Loucy (cell line): ENCODE measurements around the gene CENPO.

ENCODE experiments used
- H2AFZ ChIP-seq: fragments of 200-600 bp; sonication (generic); 2 replicates; pipeline ENCODE4 v1.6.0; 2016; ENCODE audit warnings: antibody characterized with exemption, mild to moderate bottlenecking, low read length, moderate library complexity
- H3F3A ChIP-seq: fragments of 200-600 bp; 2 replicates; pipeline ENCODE4 v1.6.0; 2016; ENCODE audit warnings: antibody characterized with exemption, low read depth, mild to moderate bottlenecking
- H3K27me3 ChIP-seq: fragments of 200-600 bp; sonication (generic); 2 replicates; pipeline ENCODE4 v1.6.1; 2014; ENCODE audit warnings: low read length, mild to moderate bottlenecking; ENCODE audit not compliant: insufficient read depth, poor library complexity, severe bottlenecking
- H3K36me3 ChIP-seq: fragments of 200-600 bp; sonication (generic); 2 replicates; pipeline ENCODE4 v1.6.1; 2016; ENCODE audit warnings: low read length; ENCODE audit not compliant: insufficient read depth
- H3K4me1 ChIP-seq: fragments of 200-600 bp; sonication (generic); 2 replicates; pipeline ENCODE4 v1.5.1; 2014; ENCODE audit warnings: low read length, mild to moderate bottlenecking; ENCODE audit not compliant: insufficient read depth, poor library complexity, severe bottlenecking
- H3K4me2 ChIP-seq: fragments of 200-600 bp; sonication (generic); 2 replicates; pipeline ENCODE4 v1.6.0; 2014; ENCODE audit warnings: antibody characterized with exemption, low read length, low read depth, mild to moderate bottlenecking; ENCODE audit not compliant: poor library complexity, severe bottlenecking
- H3K4me3 ChIP-seq: fragments of 200-600 bp; sonication (generic); 2 replicates; pipeline ENCODE4 v1.5.1; 2014; ENCODE audit warnings: low read length, mild to moderate bottlenecking, mixed read lengths; ENCODE audit not compliant: poor library complexity, severe bottlenecking
- H3K79me2 ChIP-seq: fragments of 200-600 bp; sonication (generic); 2 replicates; pipeline ENCODE4 v1.6.1; 2014; ENCODE audit warnings: low read length; ENCODE audit not compliant: insufficient read depth
- H3K9ac ChIP-seq: fragments of 200-600 bp; sonication (generic); 2 replicates; pipeline ENCODE4 v1.6.0; 2014; ENCODE audit warnings: mild to moderate bottlenecking, low read depth, low read length, moderate library complexity; ENCODE audit not compliant: poor library complexity, severe bottlenecking
- H3K9me2 ChIP-seq: fragments of 200-600 bp; sonication (generic); replicated peaks from 2 replicates; pipeline ENCODE4 v1.6.1; 2016; ENCODE audit warnings: low read depth, low read length, mixed read lengths
- H3K9me3 ChIP-seq: fragments of 200-600 bp; sonication (generic); 2 replicates; pipeline ENCODE4 v1.6.1; 2014; ENCODE audit warnings: mild to moderate bottlenecking, antibody characterized with exemption, low read length, low read depth; ENCODE audit not compliant: insufficient read depth
- H4K20me1 ChIP-seq: fragments of 200-600 bp; sonication (generic); 2 replicates; pipeline ENCODE4 v1.6.0; 2014; ENCODE audit warnings: antibody characterized with exemption, low read length, mild to moderate bottlenecking; ENCODE audit not compliant: insufficient read depth, poor library complexity, severe bottlenecking
- EZH2phosphoT487 ChIP-seq: fragments of 200-600 bp; IDR thresholded peaks from 2 replicates; pipeline ENCODE4 v1.6.1; 2018; ENCODE audit warnings: antibody characterized with exemption, mild to moderate bottlenecking, moderate library complexity, borderline replicate concordance
- TF ChIP-seq, protein P1 (sequence below): fragments of 200-600 bp; sonication (generic); conservative IDR thresholded peaks from 2 replicates; pipeline ENCODE4 v1.5.1; 2014; ENCODE audit warnings: mild to moderate bottlenecking, antibody characterized with exemption, low read length

CENPO gene

GRCh38 chr2:24836206-24836605 lies 43.0 kb downstream of the CENPO start:
- TF ChIP-seq, protein P1, sequence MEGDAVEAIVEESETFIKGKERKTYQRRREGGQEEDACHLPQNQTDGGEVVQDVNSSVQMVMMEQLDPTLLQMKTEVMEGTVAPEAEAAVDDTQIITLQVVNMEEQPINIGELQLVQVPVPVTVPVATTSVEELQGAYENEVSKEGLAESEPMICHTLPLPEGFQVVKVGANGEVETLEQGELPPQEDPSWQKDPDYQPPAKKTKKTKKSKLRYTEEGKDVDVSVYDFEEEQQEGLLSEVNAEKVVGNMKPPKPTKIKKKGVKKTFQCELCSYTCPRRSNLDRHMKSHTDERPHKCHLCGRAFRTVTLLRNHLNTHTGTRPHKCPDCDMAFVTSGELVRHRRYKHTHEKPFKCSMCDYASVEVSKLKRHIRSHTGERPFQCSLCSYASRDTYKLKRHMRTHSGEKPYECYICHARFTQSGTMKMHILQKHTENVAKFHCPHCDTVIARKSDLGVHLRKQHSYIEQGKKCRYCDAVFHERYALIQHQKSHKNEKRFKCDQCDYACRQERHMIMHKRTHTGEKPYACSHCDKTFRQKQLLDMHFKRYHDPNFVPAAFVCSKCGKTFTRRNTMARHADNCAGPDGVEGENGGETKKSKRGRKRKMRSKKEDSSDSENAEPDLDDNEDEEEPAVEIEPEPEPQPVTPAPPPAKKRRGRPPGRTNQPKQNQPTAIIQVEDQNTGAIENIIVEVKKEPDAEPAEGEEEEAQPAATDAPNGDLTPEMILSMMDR, result no peak
- no peak for TF ChIP-seq EZH2phosphoT487
- no peaks in the 10 kb centered on the region for H3K4me1 ChIP-seq
- no peaks in the 10 kb centered on the region for H3K79me2 ChIP-seq
- H3K4me3 ChIP-seq, result no peak overlapping the region
- no peaks in the 10 kb centered on the region for H3F3A ChIP-seq
- H3K36me3 ChIP-seq, result peaks cover 68% of the 10 kb centered on the region; the same call in 1 of the 2 replicates
- no peaks in the 10 kb centered on the region for H3K27me3 ChIP-seq
- no peaks in the 10 kb centered on the region for H3K9me2 ChIP-seq
- H3K4me2 ChIP-seq, result no peak overlapping the region
- no peaks in the 10 kb centered on the region for H4K20me1 ChIP-seq
- H3K9me3 ChIP-seq, result no peaks in the 10 kb centered on the region
- no peak overlapping the region for H2AFZ ChIP-seq
- H3K9ac ChIP-seq, result no peak overlapping the region

DNA sequence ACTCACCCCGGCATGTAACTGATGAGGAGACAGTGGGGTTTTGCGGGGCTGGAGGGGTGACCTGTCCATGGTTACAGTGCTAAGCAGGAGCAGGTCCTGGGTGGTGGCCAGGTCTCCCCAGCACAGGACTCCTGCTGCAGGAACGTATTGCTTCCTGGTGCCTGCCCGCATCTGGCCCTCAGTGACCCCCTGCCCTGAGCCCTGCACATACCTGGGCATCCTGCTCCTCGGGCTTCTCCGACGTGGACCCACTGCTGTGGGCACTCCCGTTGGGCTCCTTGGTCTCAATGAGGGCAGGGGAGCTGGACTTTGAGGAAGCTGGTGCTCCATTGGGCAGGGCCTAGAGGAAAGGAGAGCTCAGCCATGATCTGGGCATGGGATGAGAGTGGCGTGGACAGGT lies 43.5 kb downstream of the CENPO start:
- no peaks in the 10 kb centered on the region for H4K20me1 ChIP-seq
- H3K36me3 ChIP-seq, result peaks cover 72% of the 10 kb centered on the region; the same call in 1 of the 2 replicates
- H3F3A ChIP-seq, result no peaks in the 10 kb centered on the region

DNA sequence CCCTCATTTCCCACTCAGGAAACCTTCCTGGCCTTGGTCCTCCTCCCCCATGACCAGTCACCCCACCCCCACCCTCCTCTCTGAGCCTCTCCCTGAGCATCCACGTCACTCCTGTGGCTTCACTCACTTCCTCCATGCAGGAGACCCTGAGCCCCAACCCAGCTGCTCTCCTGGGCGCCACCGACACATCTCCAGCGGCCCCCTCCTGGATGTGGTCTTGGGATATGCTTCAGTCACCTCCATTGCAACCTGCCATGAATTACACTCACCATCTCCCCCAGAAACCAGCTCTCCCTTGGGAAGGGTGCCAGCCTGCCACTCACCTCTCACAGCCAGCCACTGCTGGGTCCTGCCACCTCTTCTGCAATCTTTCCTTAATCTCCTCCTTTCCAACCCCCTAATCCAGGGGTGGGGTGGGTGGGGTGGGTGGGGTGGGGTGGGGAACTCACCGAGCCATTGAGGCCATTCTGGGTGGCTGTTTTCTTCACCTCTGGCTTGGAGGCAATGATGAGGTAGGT lies 44.8 kb downstream of the CENPO start:
- Histone ChIP-seq H2AFZ (no peak overlapping the region), H3K27me3 (no peaks in the 10 kb centered on the region), H3K9me3 (no peaks in the 10 kb centered on the region), H3F3A (no peaks in the 10 kb centered on the region), H3K9me2 (no peaks in the 10 kb centered on the region), H3K79me2 (no peaks in the 10 kb centered on the region), H4K20me1 (no peaks in the 10 kb centered on the region), H3K4me2 (no peak overlapping the region), H3K36me3 (peaks cover 85% of the 10 kb centered on the region; the same call in 1 of the 2 replicates), H3K4me1 (no peaks in the 10 kb centered on the region), H3K9ac (no peak overlapping the region), H3K4me3 (no peak overlapping the region)
- no peak for TF ChIP-seq EZH2phosphoT487
- TF ChIP-seq, protein P1, result no peak

More for the DNA sequence above, 43.5 kb downstream of the CENPO start:
- Histone ChIP-seq H3K9me3 (no peaks in the 10 kb centered on the region), H3K9ac (no peak overlapping the region), H3K4me1 (no peaks in the 10 kb centered on the region), H3K9me2 (no peaks in the 10 kb centered on the region), H3K4me2 (no peak overlapping the region), H3K79me2 (no peaks in the 10 kb centered on the region), H3K4me3 (no peak overlapping the region), H3K27me3 (no peaks in the 10 kb centered on the region), H2AFZ (no peak overlapping the region)
- TF ChIP-seq, protein P1, result no peak
- TF ChIP-seq EZH2phosphoT487, result no peak
